SK-N-SH treated with all-trans-retinoic acid at 6 μM for 48 hours (cell line): ENCODE data around the gene GSDMA.
"Not testable (repeated sequence)": the region's sequence is repeated elsewhere in the genome, so short reads cannot be mapped to it uniquely, and the experiment has no call there.

ENCODE experiments used
- ARNTL ChIP-seq: fragments of 450-650 bp; formaldehyde crosslinking; IDR thresholded peaks from 2 replicates; pipeline ENCODE4 v1.5.0; 2020; ENCODE audit warnings: low read depth, mild to moderate bottlenecking, moderate library complexity, borderline replicate concordance
- BACH2 ChIP-seq: fragments of 250-450 bp; sonication (Bioruptor Pico); IDR thresholded peaks from 2 replicates; pipeline ENCODE4 v1.9.0; 2021; ENCODE audit warnings: mild to moderate bottlenecking, borderline replicate concordance
- CREB5 ChIP-seq: fragments of 250-450 bp; sonication (Bioruptor Pico); IDR thresholded peaks from 2 replicates; pipeline ENCODE4 v1.5.1; 2020; ENCODE audit warnings: low read depth, mild to moderate bottlenecking, moderate library complexity
- CSDC2 ChIP-seq: fragments of 250-450 bp; sonication (Bioruptor Pico); IDR thresholded peaks from 2 replicates; pipeline ENCODE4 v1.5.0; 2020; ENCODE audit warnings: mild to moderate bottlenecking, moderate library complexity
- ISL1 ChIP-seq: fragments of 250-450 bp; sonication (Bioruptor Pico); IDR thresholded peaks from 2 replicates; pipeline ENCODE4 v2.1.2; 2022; ENCODE audit warnings: mild to moderate bottlenecking, moderate library complexity
- OSR1 ChIP-seq: fragments of 250-450 bp; sonication (Bioruptor Pico); IDR thresholded peaks from 2 replicates; pipeline ENCODE4 v1.8.0; 2022; ENCODE audit warnings: moderate library complexity, mild to moderate bottlenecking, inconsistent platforms
- RARB ChIP-seq: fragments of 250-450 bp; sonication (Bioruptor Pico); IDR thresholded peaks from 2 replicates; pipeline ENCODE4 v1.8.0; 2021; ENCODE audit warnings: mild to moderate bottlenecking, moderate library complexity
- SNAI2 ChIP-seq: fragments of 250-450 bp; sonication (Bioruptor Pico); IDR thresholded peaks from 2 replicates; pipeline ENCODE4 v1.5.0; 2020; ENCODE audit warnings: mild to moderate bottlenecking, moderate library complexity
- TOX ChIP-seq: fragments of 250-450 bp; sonication (Bioruptor Pico); IDR thresholded peaks from 2 replicates; pipeline ENCODE4 v1.8.0; 2021; ENCODE audit warnings: mild to moderate bottlenecking, moderate library complexity, borderline replicate concordance
- ZC3H10 ChIP-seq: fragments of 250-450 bp; sonication (Bioruptor Pico); IDR thresholded peaks from 2 replicates; pipeline ENCODE4 v1.5.1; 2021; ENCODE audit warnings: mild to moderate bottlenecking, moderate library complexity
- ZNF70 ChIP-seq: fragments of 450-650 bp; formaldehyde crosslinking; IDR thresholded peaks from 2 replicates; pipeline ENCODE4 v1.5.0; 2020; ENCODE audit warnings: mild to moderate bottlenecking, moderate library complexity
- ZNF8 ChIP-seq: fragments of 450-650 bp; formaldehyde crosslinking; IDR thresholded peaks from 2 replicates; pipeline ENCODE4 v1.5.0; 2020; ENCODE audit warnings: mild to moderate bottlenecking, moderate library complexity
- TF ChIP-seq, protein P1 (sequence below): fragments of 250-450 bp; sonication (Bioruptor Pico); IDR thresholded peaks from 2 replicates; pipeline ENCODE4 v1.8.0; 2020; ENCODE audit warnings: mild to moderate bottlenecking, moderate library complexity, borderline replicate concordance
- TF ChIP-seq, protein P2 (sequence below): fragments of 250-450 bp; sonication (Bioruptor Pico); IDR thresholded peaks from 2 replicates; pipeline ENCODE4 v1.5.0; 2020; ENCODE audit warnings: mild to moderate bottlenecking, moderate library complexity

DNA sequence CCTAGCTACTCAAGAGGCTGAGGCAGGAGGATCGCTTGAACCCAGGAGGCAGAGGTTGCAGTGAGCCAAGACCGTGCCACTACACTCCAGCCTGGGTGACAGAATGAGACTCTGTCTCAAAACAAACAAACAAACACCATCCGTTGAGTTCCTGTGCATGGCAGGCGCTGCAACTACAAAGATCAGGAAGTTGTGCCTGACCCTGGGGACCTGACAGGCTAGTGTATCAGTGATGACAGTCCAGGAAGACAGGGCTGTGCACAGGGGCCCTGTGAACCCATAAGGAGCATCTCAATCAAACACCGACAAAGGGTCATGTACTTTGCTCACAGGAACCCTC, 14.3 kb upstream of the GSDMA start:
- not testable (repeated sequence) for TF ChIP-seq ZNF70 (CRISPR knock-in tag); CSDC2 (CRISPR knock-in tag); CREB5 (CRISPR knock-in tag); OSR1; ARNTL (CRISPR knock-in tag); BACH2 (CRISPR knock-in tag); SNAI2 (CRISPR knock-in tag); RARB (CRISPR knock-in tag); ISL1 (CRISPR knock-in tag); ZC3H10 (CRISPR knock-in tag); TOX (CRISPR knock-in tag); ZNF8 (CRISPR knock-in tag)
- TF ChIP-seq, protein P1, sequence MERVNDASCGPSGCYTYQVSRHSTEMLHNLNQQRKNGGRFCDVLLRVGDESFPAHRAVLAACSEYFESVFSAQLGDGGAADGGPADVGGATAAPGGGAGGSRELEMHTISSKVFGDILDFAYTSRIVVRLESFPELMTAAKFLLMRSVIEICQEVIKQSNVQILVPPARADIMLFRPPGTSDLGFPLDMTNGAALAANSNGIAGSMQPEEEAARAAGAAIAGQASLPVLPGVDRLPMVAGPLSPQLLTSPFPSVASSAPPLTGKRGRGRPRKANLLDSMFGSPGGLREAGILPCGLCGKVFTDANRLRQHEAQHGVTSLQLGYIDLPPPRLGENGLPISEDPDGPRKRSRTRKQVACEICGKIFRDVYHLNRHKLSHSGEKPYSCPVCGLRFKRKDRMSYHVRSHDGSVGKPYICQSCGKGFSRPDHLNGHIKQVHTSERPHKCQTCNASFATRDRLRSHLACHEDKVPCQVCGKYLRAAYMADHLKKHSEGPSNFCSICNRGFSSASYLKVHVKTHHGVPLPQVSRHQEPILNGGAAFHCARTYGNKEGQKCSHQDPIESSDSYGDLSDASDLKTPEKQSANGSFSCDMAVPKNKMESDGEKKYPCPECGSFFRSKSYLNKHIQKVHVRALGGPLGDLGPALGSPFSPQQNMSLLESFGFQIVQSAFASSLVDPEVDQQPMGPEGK (CRISPR knock-in tag) = not testable (repeated sequence)
- TF ChIP-seq, protein P2, sequence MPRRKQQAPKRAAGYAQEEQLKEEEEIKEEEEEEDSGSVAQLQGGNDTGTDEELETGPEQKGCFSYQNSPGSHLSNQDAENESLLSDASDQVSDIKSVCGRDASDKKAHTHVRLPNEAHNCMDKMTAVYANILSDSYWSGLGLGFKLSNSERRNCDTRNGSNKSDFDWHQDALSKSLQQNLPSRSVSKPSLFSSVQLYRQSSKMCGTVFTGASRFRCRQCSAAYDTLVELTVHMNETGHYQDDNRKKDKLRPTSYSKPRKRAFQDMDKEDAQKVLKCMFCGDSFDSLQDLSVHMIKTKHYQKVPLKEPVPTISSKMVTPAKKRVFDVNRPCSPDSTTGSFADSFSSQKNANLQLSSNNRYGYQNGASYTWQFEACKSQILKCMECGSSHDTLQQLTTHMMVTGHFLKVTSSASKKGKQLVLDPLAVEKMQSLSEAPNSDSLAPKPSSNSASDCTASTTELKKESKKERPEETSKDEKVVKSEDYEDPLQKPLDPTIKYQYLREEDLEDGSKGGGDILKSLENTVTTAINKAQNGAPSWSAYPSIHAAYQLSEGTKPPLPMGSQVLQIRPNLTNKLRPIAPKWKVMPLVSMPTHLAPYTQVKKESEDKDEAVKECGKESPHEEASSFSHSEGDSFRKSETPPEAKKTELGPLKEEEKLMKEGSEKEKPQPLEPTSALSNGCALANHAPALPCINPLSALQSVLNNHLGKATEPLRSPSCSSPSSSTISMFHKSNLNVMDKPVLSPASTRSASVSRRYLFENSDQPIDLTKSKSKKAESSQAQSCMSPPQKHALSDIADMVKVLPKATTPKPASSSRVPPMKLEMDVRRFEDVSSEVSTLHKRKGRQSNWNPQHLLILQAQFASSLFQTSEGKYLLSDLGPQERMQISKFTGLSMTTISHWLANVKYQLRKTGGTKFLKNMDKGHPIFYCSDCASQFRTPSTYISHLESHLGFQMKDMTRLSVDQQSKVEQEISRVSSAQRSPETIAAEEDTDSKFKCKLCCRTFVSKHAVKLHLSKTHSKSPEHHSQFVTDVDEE = not testable (repeated sequence)
